Effector memory CD8-positive, alpha-beta T cell (primary cell): ENCODE results near the gene LY6G5B.

ENCODE experiments used
- ATAC-seq: fragments of 150-1000 bp; cut with Tn5 transposase; replicated peaks from 2 replicates; pipeline ENCODE4 v1.10.0; 2021; ENCODE audit warnings: mild to moderate bottlenecking, moderate library complexity
- DNase-seq, 3 experiments: peaks; one replicate each; pipeline ENCODE4 v3.0.0; 2021
- H3K27ac Mint-ChIP-seq, 2 donors: one replicate each; pipeline ENCODE4 v1.8.0; 2022; ENCODE audit warnings: mild to moderate bottlenecking in 2 of 2, mixed read lengths in 2 of 2, moderate library complexity in 2 of 2
- H3K27me3 Mint-ChIP-seq, 2 donors: one replicate each; pipeline ENCODE4 v1.8.0; 2022; ENCODE audit warnings: mixed read lengths in 2 of 2
- H3K36me3 Mint-ChIP-seq: one replicate; pipeline ENCODE4 v1.8.0; 2022; ENCODE audit warnings: mild to moderate bottlenecking, moderate library complexity, mixed read lengths; ENCODE audit not compliant: insufficient read depth
- H3K4me1 Mint-ChIP-seq, 2 donors: one replicate each; pipeline ENCODE4 v1.8.0; 2022; ENCODE audit warnings: low read depth in 2 of 2, mixed read lengths in 2 of 2
- H3K4me3 Mint-ChIP-seq, 2 donors: one replicate each; pipeline ENCODE4 v1.8.0; 2022; ENCODE audit warnings: mild to moderate bottlenecking in 2 of 2, mixed read lengths in 2 of 2, moderate library complexity in 2 of 2
- H3K9me3 Mint-ChIP-seq, 2 donors: one replicate each; pipeline ENCODE4 v1.8.0; 2022; ENCODE audit warnings: mixed read lengths in 2 of 2

LY6G5B gene

DNA sequence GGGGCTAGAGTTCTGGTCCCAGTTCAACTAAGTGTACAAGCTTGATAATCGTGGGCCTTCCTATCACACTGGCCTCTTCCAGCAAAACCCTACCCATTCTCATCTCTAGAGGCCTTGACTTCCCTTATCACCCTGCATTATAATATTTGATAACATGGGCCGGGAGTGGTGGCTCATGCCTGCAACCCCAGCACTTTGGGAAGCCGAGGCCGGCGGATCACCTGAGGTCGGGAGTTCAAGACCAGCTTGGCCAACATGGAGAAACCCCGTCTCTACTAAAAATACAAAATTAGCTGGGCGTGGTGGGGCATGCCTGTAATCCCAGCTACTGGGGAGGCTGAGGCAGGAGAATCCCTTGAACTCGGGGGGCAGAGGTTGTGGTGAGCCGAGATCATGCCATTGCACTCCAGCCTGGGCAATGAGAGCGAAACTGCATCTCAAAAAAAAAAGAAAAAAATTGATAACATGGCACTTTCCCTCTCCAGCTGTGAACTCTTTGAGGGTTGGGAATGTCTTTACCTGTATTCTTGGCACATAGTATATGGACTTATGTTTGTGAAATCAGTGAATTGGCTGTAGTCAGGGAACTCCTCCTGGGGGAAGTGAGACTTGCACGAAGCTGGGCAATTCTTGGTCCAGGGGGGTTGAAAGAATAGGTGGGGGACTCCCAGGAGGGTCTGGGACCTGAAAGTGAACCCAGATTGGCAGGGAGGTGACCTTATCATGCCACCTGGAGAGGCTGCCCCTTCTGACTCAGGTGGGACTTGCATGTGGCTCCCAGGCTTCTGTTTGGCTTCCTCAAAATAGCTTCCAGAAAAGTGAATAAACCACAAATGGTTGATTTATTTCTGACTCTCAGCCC lies 8.3 kb upstream of the LY6G5B start:
- Mint-ChIP-seq H3K36me3 (peaks cover 38% of the 10 kb centered on the region), H3K9me3 (no peaks in the 10 kb centered on the region), H3K27me3 (no peaks in the 10 kb centered on the region), H3K4me1 (peaks cover 62 to 65% of the 10 kb centered on the region in 2 donors), H3K27ac (peak overlapping the region; percentile 86 to 88), H3K4me3 (peak overlapping the region; percentile 87 to 97)
- ATAC-seq: no peak
- no peak for DNase-seq

DNA sequence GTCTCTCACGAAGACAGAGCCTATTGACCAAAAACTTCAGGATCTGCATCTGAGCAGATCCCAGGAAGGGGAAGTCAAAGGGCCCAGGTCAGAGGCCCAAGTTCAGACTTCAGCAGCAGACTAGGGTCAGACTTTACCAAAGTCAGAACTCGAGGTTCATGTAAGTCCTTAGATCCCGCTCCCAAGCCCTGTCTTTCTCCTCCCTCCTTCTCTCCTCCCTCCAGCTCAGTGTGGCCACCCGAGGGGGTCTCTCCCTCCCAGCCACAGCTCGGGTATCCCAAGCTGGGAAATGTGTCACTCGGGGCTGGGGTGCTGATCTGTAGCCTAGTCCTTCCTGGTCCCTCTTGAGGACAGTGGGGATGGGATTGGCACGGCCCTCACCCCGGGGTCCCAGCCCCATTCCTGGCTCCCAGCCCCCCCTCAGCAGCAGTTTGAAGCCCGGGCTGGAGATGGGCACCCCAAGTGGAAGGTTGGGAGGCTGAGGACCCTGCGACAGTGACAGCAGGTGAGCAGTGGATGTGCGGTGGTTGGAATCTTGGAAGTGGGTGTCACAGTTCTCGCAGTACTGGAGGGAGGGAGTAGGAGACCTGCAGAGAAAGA lies 7.6 kb upstream of the LY6G5B start:
- Mint-ChIP-seq H3K27me3 (no peaks in the 10 kb centered on the region), H3K9me3 (no peaks in the 10 kb centered on the region), H3K36me3 (peaks cover 41% of the 10 kb centered on the region), H3K4me3 (peak overlapping the region; percentile 62 to 97), H3K4me1 (peaks cover 67 to 71% of the 10 kb centered on the region in 2 donors), H3K27ac (peak overlapping the region in 1 of 2 donors; percentile 77)
- ATAC-seq (no peak), DNase-seq (no peak)

DNA sequence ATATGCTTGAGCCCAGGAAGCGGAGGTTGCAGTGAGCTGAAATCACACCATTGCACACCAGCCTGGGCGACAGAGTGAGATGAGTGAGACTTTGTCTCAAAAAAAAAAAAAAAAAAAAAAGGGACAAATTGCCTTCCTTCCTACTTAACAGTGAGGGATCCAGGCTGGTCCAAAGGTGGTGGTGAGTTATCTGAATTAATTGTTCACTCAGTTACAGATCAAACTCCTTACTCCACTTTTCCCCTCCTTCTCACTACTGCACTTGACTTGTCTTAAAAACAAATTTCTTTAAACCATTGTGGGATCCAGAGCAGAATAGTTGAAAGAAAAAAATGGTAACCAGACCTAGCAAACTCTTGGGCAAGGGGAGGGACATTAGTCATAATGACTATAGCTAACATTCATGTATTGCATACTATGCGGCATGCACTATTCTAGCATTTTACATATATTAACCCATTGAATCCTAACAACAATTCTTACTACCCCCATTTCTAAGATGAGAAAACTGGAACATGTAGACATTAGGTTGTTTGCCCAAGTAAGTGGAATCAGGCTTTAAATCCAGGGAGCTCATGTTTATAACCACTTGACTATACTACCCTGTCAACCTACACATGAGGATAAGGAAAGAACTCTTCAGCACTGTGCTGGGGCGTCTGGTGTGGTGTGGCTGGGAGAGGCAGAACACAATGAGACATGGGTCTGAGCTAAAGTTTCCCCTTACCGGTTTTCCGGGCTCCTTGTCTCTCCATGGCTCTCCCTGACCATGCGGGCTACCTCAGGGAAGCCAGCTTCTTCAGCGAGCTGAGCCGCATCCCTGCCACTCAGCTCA lies 6.4 kb upstream of the LY6G5B start:
- Mint-ChIP-seq H3K36me3 (peaks cover 48% of the 10 kb centered on the region), H3K4me1 (peaks cover 59 to 69% of the 10 kb centered on the region in 2 donors), H3K4me3 (peak overlapping the region; percentile 93 to 97), H3K27ac (peak overlapping the region; percentile 94 to 98), H3K9me3 (no peaks in the 10 kb centered on the region), H3K27me3 (no peaks in the 10 kb centered on the region)
- ATAC-seq (no peak), DNase-seq (no peak)

DNA sequence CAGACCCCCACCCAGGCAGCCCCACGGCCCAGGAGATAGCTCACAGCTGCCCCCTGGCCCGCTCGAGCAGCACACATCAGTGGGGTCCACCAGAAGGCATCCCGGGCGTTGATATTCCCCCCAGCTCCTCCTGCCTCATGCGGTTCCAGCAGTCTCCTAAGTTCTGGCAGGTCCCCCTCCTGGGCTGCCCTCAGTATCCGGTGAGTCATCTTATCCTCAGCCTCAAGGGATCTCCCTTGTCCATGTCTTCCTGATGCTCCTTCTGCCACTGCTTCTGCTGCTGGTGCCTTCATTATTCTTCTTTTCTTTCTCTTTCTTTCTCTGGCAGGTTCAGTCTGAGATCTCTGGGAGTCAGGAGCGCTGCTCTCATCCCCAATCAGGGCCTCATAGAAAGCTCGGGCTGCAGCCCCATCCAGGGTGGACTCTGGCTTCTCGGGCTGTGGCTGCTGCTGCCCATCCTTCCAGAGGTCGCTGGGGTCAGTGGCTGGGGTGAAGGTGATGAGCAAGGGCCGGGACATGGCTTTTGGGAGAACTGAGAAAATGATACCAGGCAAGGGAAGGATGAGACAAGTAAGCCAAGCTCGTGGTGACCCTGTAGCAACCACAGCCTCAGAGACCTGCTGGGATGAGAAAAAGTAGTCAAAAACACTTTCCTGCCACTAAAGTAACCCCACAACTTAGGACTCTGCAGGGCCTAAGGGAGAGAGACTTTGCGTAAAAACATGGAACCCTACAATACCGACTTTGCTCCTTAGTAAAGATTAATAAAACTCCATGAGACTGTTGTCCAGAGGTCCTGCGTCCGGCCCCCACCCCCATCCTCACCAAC lies 5.6 kb upstream of the LY6G5B start:
- Mint-ChIP-seq H3K9me3 (no peaks in the 10 kb centered on the region), H3K4me3 (peak overlapping the region; percentile 93 to 97), H3K36me3 (peaks cover 56% of the 10 kb centered on the region), H3K27ac (peak overlapping the region; percentile 94 to 98), H3K27me3 (no peaks in the 10 kb centered on the region), H3K4me1 (peaks cover 51 to 62% of the 10 kb centered on the region in 2 donors)
- DNase-seq: no peak
- no peak for ATAC-seq

DNA sequence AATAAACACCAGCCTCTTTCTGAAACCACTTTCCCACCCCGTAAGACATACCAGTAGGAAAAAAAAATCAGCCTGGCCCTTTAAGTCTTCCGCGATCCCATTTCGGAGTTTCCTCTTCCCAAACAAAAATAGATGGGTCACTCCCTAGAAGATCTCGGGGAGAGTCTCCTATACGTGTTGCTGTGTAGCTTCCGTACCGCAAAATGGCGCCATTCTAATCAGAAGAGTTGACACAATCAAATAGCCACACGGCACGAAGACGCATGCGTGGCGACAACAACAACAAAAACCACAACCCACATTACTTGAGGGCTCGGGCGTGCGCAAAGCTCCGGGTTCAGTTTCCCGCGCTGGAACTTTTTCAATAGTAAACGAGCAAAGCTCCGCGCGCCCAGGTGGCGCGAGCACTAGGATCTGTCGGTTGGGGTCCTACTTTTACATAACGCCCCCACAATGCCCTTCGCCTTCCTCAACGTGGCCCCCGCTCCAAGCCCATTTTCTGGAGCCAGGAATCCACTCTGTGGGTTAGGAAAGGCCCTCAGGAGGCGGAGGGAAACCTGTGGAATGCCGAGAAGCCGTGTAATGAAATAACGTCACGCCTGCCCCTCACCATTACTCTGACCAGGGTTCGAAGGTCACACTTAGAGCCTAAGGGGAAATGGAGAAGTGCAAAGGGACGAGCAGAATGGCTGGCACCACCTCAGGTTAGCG lies 4.8 kb upstream of the LY6G5B start, which contains the start of gene GPANK1:
Gene GPANK1 (minus strand): TSS at position 208 of the 711 bp plus-strand sequence. CDS start 519 bp downstream, outside the sequence.
- peaks cover 60% of the 10 kb centered on the region for H3K36me3 Mint-ChIP-seq
- peaks cover 43 to 55% of the 10 kb centered on the region in 2 donors for H3K4me1 Mint-ChIP-seq
- DNase-seq (peak; percentile 82 to 89 (median 86)), ATAC-seq (peak; percentile 45)
- peak within 1 kb of the TSS; percentile 93 to 97 for H3K4me3 Mint-ChIP-seq
- no peaks in the 10 kb centered on the region for H3K9me3 Mint-ChIP-seq
- H3K27me3 Mint-ChIP-seq: no peaks in the 10 kb centered on the region
- peak within 1 kb of the TSS; percentile 94 to 98 for H3K27ac Mint-ChIP-seq

DNA sequence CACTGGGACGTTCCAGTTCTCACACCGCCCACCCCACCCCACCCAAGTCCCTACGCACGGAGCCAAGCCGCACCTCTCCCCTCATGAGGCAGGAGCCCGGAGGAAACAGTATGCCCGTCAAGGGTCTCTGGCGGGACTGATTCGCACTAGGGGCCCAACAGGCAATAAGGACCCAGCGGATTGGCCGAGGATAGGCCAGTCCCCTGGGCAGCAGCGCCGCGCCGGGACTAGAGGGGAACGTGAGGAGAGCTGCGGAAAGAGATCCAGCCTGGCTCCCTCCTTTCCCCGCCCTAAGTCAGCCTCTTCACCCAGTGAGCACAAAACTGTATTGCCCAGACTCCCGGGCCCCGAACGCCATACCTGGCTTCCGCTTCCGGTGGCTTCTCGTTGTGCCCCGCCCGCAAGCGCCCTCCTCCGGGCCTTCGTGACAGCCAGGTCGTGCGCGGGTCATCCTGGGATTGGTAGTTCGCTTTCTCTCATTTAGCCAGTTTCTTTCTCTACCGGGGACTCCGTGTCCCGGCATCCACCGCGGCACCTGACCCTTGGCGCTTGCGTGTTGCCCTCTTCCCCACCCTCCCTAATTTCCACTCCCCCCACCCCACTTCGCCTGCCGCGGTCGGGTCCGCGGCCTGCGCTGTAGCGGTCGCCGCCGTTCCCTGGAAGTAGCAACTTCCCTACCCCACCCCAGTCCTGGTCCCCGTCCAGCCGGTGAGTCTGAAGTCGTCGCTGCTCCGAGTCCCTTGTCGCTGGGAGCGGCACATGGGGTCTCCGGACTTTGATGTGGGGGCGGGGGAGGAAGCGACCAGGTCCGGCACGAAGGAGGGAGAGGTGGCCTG lies 4.1 kb upstream of the LY6G5B start, which contains the start of gene CSNK2B:
Gene CSNK2B (plus strand): TSS at position 580 of the 836 bp plus-strand sequence. CDS start 752 bp downstream, outside the sequence.
- ATAC-seq (peak; percentile 84), DNase-seq (peak; percentile 96 to 97 (median 97))
- peaks cover 39 to 51% of the 10 kb centered on the region in 2 donors for H3K4me1 Mint-ChIP-seq
- H3K36me3 Mint-ChIP-seq: peaks cover 61% of the 10 kb centered on the region
- no peaks in the 10 kb centered on the region for H3K27me3 Mint-ChIP-seq
- peak within 1 kb of the TSS; percentile 93 to 97 for H3K4me3 Mint-ChIP-seq
- H3K9me3 Mint-ChIP-seq: no peaks in the 10 kb centered on the region
- peak within 1 kb of the TSS; percentile 94 to 98 for H3K27ac Mint-ChIP-seq

DNA sequence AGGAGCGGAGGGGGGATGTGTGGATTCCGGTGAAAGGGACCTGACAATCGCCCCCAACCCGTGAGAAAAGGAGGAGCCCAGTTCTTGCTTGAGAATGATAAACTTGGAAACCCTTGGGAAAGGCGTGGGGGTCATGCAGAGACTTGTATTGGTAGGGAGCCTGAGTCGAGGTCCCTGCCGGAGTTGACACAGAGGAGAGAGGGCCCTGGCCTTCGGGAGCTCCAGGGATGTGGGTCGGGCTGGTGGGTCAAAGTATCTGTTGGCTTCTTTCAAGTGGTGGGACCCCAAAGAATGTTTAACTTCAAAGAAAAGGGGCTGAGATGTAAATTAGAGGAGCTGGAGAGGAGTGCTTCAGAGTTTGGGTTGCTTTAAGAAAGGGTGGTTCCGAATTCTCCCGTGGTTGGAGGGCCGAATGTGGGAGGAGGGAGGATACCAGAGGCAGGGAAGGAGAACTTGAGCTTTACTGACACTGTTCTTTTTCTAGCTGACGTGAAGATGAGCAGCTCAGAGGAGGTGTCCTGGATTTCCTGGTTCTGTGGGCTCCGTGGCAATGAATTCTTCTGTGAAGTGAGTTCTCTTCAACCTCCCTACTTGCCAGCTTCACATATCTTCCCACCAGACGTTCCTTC lies 3.3 kb upstream of the LY6G5B start:
- H3K4me1 Mint-ChIP-seq: peaks cover 33 to 46% of the 10 kb centered on the region in 2 donors
- DNase-seq (no peak), ATAC-seq (no peak)
- H3K36me3 Mint-ChIP-seq: peaks cover 63% of the 10 kb centered on the region
- H3K27ac Mint-ChIP-seq: peak overlapping the region; percentile 94 to 98
- no peaks in the 10 kb centered on the region for H3K27me3 Mint-ChIP-seq
- H3K4me3 Mint-ChIP-seq: peak overlapping the region; percentile 93 to 97
- H3K9me3 Mint-ChIP-seq: no peaks in the 10 kb centered on the region

DNA sequence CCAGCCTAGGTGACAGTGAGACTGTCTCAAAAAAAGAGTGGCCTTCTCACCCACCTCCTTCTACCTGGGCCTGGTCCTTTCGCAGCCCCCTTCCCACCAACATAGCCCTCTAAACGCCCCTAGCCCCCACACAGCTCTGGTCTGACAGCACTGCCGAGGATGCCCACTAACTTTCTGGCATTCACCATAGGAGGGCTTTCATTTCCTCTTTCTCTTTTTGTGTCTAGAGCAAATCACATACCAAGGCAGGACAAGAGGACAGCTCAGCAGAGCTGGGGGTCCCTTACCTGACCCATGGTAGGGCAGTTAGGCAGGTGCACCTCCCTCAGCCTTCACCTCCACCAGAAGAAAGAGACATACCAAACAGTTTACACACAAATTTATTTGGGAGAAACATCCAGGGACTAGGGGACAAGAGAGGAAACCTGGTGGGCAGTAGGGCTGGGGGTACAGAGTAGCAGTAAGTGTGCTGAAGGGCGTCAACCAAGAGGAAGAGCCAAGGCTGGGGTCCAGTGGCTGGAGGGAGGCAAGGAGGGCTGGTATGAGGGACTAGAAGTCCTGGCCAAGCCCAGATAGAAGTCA lies 6.6 kb downstream of the LY6G5B start:
- Mint-ChIP-seq H3K4me3 (no peak overlapping the region), H3K27me3 (no peaks in the 10 kb centered on the region), H3K9me3 (no peaks in the 10 kb centered on the region), H3K36me3 (peaks cover 21% of the 10 kb centered on the region), H3K27ac (peak overlapping the region in 1 of 2 donors; percentile 18), H3K4me1 (peaks cover 13 to 14% of the 10 kb centered on the region in 2 donors)
- no peak for ATAC-seq
- DNase-seq: no peak

DNA sequence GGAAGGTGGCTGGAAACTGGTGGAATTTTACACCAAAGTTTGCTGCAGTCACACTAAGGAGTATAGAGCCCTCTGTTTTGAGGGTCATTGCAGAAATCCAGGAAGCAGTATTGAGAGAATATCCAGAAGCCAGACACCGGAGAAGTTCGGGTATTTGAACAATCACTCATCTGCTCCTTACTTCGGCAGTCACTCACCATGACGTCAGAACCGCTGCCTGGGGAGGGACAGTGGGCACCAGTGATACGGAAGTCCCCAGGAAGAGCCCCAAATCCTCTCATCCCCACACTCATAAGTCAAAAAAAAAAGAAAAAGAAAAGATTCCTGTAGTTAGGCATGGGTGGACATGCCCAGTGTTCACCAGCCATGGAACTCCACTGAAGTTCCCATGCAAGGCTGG lies 7.1 kb downstream of the LY6G5B start:
- ATAC-seq: no peak
- H3K4me1 Mint-ChIP-seq: peaks cover 17 to 18% of the 10 kb centered on the region in 2 donors
- H3K27me3 Mint-ChIP-seq: no peaks in the 10 kb centered on the region
- H3K4me3 Mint-ChIP-seq: no peak overlapping the region
- H3K9me3 Mint-ChIP-seq: no peaks in the 10 kb centered on the region
- no peak for DNase-seq
- H3K27ac Mint-ChIP-seq: peak overlapping the region in 1 of 2 donors; percentile 18
- peaks cover 21% of the 10 kb centered on the region for H3K36me3 Mint-ChIP-seq

DNA sequence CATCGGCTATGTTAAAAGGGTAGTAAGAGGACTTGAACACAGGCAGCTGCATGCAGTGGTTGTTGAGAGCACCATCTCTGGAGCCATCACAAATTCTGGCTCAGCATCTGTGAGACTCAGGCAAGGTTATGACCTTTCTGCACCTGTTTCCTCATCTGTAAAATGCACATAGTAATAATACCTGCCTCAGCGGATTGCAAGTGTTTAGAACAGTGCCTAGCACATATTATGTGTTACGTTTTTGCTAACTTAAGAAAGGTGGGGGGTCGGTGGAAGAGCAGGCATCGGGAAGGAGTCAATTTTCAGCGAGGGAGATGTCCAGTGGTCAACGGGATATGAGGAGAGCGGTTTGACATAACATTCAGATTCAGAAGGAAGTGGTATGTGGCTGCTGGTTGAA lies 8.2 kb downstream of the LY6G5B start:
- Mint-ChIP-seq H3K4me3 (no peak overlapping the region), H3K9me3 (no peaks in the 10 kb centered on the region), H3K27ac (no peak overlapping the region), H3K4me1 (peaks cover 17 to 19% of the 10 kb centered on the region in 2 donors), H3K36me3 (peaks cover 20% of the 10 kb centered on the region), H3K27me3 (no peaks in the 10 kb centered on the region)
- no peak for DNase-seq
- ATAC-seq: no peak
